ENCODE measurements around the gene NRCAM.

DNA sequence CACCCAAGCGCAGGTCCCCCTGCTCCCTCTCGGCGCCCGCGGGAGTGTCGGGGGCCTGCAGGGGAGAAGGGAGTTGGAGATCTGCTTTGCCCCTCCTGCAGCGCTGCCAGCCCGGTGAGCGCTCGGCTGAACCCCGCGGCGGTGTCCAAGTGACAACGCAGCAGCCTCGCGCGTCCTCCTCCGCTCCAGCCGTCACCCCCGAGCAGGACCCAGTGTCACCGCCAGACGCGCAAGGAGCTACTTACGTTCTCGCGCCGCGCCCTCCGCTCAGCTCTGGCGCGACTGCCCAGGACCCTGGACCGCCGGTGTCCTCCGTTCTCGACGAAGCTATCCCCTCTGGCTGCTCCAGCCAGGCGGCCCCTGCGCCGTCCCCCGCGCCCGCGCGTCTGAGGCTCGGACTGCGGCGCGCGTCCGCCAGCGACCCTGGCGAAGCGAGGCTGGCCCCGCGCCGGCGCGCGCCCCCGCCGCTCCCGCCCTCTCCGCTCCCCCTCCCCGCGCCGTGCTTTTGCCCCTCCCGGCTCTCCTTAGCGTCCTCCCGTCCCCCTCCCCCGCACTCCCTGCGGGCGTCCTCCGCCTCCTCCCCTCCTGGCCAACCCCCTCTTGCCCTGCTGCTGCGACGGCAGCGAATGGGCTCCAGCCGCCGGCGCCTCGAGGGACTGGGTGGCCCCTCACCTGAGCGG, at the start of gene NRCAM:
- TF ChIP-seq ZNF565 (CRISPR knock-in tag; conservative IDR thresholded peaks at IDR 0.05; ENCODE audit: low read depth) (no peak), TOX (CRISPR knock-in tag; IDR thresholded peaks at IDR 0.05; ENCODE audit: borderline replicate concordance) (no peak), ZFP30 (CRISPR knock-in tag; IDR thresholded peaks at IDR 0.05) (no peak), ARNTL (CRISPR knock-in tag; IDR thresholded peaks at IDR 0.05; ENCODE audit: borderline replicate concordance, low read depth) (no peak), RARB (CRISPR knock-in tag; IDR thresholded peaks at IDR 0.05) (no peak)
- TF ChIP-seq, protein P1, sequence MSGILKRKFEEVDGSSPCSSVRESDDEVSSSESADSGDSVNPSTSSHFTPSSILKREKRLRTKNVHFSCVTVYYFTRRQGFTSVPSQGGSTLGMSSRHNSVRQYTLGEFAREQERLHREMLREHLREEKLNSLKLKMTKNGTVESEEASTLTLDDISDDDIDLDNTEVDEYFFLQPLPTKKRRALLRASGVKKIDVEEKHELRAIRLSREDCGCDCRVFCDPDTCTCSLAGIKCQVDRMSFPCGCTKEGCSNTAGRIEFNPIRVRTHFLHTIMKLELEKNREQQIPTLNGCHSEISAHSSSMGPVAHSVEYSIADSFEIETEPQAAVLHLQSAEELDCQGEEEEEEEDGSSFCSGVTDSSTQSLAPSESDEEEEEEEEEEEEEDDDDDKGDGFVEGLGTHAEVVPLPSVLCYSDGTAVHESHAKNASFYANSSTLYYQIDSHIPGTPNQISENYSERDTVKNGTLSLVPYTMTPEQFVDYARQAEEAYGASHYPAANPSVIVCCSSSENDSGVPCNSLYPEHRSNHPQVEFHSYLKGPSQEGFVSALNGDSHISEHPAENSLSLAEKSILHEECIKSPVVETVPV (CRISPR knock-in tag; IDR thresholded peaks at IDR 0.05): no peak
- TF ChIP-seq, protein P2, sequence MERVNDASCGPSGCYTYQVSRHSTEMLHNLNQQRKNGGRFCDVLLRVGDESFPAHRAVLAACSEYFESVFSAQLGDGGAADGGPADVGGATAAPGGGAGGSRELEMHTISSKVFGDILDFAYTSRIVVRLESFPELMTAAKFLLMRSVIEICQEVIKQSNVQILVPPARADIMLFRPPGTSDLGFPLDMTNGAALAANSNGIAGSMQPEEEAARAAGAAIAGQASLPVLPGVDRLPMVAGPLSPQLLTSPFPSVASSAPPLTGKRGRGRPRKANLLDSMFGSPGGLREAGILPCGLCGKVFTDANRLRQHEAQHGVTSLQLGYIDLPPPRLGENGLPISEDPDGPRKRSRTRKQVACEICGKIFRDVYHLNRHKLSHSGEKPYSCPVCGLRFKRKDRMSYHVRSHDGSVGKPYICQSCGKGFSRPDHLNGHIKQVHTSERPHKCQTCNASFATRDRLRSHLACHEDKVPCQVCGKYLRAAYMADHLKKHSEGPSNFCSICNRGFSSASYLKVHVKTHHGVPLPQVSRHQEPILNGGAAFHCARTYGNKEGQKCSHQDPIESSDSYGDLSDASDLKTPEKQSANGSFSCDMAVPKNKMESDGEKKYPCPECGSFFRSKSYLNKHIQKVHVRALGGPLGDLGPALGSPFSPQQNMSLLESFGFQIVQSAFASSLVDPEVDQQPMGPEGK (CRISPR knock-in tag; IDR thresholded peaks at IDR 0.05; ENCODE audit: borderline replicate concordance): no peak
